HG02970 (cell line): Measurements from ENCODE around the gene GABRB2.
"Not testable (repeated sequence)": the region's sequence is repeated elsewhere in the genome, so short reads cannot be mapped to it uniquely, and the experiment has no call there.

Experiments used
- ATAC-seq: cut with Tn5 transposase; IDR thresholded peaks from one replicate; pipeline ENCODE4 v1.9.1; 2021; ENCODE audit warnings: mild to moderate bottlenecking, moderate library complexity, moderate number of reproducible peaks; ENCODE audit not compliant: unreplicated experiment, low FRiP score

The GABRB2 gene

GRCh38 chr5:161306351-161306995 is 240.1 kb downstream of the GABRB2 start:
- no peak for ATAC-seq

- ATAC-seq = no peak
Observed at GRCh38 chr5:161305601-161306000, 240.9 kb downstream of the GABRB2 start.

- ATAC-seq = no peak
Observed at GRCh38 chr5:161302559-161302958, 244.0 kb downstream of the GABRB2 start.

GRCh38 chr5:161301586-161301985 is 244.9 kb downstream of the GABRB2 start:
- ATAC-seq = no peak

- peak; percentile 55 for ATAC-seq
Observed at GRCh38 chr5:161299053-161299452, 247.5 kb downstream of the GABRB2 start.

- not testable (repeated sequence) for ATAC-seq
Observed at GRCh38 chr5:161297388-161297787, 249.1 kb downstream of the GABRB2 start.

GRCh38 chr5:161295721-161296250 is 250.7 kb downstream of the GABRB2 start:
- no peak for ATAC-seq

GRCh38 chr5:161288071-161288470 is 258.5 kb downstream of the GABRB2 start:
- ATAC-seq = no peak

- ATAC-seq = no peak
Observed at GRCh38 chr5:161287436-161287835, 259.1 kb downstream of the GABRB2 start.

GRCh38 chr5:161286066-161286655 is 260.4 kb downstream of the GABRB2 start:
- ATAC-seq = peak; percentile 77

GRCh38 chr5:161284445-161284844 is 262.1 kb downstream of the GABRB2 start:
- no peak for ATAC-seq

- no peak for ATAC-seq
Observed at GRCh38 chr5:161283296-161283695, 263.2 kb downstream of the GABRB2 start.

- no peak for ATAC-seq
Observed at GRCh38 chr5:161278739-161279660, 267.5 kb downstream of the GABRB2 start.

GRCh38 chr5:161277011-161277410 is 269.5 kb downstream of the GABRB2 start:
- ATAC-seq = no peak

GRCh38 chr5:161274951-161275350 is 271.6 kb downstream of the GABRB2 start:
- ATAC-seq = no peak

- no peak for ATAC-seq
Observed at GRCh38 chr5:161273410-161273809, 273.1 kb downstream of the GABRB2 start.

- ATAC-seq = no peak
Observed at GRCh38 chr5:161271816-161272215, 274.7 kb downstream of the GABRB2 start.

GRCh38 chr5:161269125-161269524 is 277.4 kb downstream of the GABRB2 start:
- no peak for ATAC-seq

- ATAC-seq = no peak
Observed at GRCh38 chr5:161266954-161267353, 279.6 kb downstream of the GABRB2 start.

- ATAC-seq = no peak
Observed at GRCh38 chr5:161265006-161265405, 281.5 kb downstream of the GABRB2 start.

- ATAC-seq = no peak
Observed at GRCh38 chr5:161263191-161263590, 283.3 kb downstream of the GABRB2 start.
